ENCODE results near the gene VDAC1. TPM values are rescaled to one million over a fixed set of nuclear protein-coding genes. Genes with fewer than 3 reads are reported as not detected.

The VDAC1 gene
- total and polyA plus RNA-seq, 10 of the 15 experiments (the other 5 are each of a cell fraction or from before 2014, with no cell fraction given): 245 to 488 (median 349) TPM

DNA sequence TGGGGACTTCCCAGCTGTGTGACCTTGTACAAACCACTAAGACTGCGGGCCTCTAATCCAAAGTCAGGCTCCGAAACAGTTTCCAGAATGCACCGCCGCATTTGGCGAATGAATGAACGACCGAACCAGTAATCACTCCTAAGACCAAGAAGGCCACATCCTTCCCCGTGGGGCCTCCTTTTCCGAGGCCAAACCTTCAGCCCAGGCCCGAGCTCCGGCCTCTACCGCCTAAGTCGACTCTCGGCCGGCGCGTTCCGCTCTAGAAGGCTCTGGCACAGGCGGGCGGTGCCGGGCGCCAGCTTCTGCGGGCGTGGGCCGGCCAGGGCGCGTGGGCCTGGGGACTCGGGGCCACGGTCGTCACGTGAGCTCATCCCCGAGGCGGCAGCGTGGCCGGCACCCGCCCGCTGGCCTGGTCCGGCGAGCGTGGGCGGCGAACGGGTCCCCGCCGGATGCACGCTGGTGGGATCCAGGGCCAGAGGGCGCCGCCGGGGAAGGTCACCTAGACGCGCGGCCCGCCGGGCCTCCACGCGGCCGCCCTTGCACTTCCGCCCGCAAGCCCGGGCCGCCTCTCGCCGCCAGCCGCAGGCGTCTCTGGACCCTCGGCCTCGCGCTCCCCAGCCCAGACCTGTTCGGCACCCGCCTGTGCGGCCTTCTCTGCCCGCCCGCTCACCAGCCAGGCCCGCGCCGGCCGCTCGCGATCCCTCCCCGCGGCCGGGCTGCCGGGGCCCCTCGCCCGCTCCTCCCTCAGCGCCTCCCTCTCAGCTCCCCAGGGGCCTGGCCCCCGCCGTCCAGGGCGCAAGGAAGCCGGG, 754 bp downstream of the VDAC1 start (continued):
- TF ChIP-seq, protein P1, sequence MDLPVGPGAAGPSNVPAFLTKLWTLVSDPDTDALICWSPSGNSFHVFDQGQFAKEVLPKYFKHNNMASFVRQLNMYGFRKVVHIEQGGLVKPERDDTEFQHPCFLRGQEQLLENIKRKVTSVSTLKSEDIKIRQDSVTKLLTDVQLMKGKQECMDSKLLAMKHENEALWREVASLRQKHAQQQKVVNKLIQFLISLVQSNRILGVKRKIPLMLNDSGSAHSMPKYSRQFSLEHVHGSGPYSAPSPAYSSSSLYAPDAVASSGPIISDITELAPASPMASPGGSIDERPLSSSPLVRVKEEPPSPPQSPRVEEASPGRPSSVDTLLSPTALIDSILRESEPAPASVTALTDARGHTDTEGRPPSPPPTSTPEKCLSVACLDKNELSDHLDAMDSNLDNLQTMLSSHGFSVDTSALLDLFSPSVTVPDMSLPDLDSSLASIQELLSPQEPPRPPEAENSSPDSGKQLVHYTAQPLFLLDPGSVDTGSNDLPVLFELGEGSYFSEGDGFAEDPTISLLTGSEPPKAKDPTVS (IDR thresholded peaks at IDR 0.05; ENCODE audit: low read depth, low read length): no peak
- peak; percentile 71; the same call in 1 of the 2 replicates for TF ChIP-seq MXI1 (IDR thresholded peaks at IDR 0.05; ENCODE audit: low read depth, low read length)
- peak; percentile 3; the same call in 1 of the 2 replicates for TF ChIP-seq POLR2AphosphoS5 (IDR thresholded peaks at IDR 0.05; ENCODE audit: low read length)
- TF ChIP-seq PML (IDR thresholded peaks at IDR 0.05; ENCODE audit: low read length): peak; percentile 35; the same call in 1 of the 2 replicates
- TF ChIP-seq RB1 (IDR thresholded peaks at IDR 0.05; ENCODE audit: borderline replicate concordance): 0 out of 2 replicates have a peak, but pooled peaks have one; percentile 51
- TF ChIP-seq WRNIP1 (IDR thresholded peaks at IDR 0.05; ENCODE audit: borderline replicate concordance, low read depth, low read length): no peak
- peak; percentile 88 for TF ChIP-seq GATAD2B (conservative IDR thresholded peaks at IDR 0.05; ENCODE audit: low read depth)
- peak; percentile 92 for TF ChIP-seq DPF2 (IDR thresholded peaks at IDR 0.05)
- TF ChIP-seq, protein P2, sequence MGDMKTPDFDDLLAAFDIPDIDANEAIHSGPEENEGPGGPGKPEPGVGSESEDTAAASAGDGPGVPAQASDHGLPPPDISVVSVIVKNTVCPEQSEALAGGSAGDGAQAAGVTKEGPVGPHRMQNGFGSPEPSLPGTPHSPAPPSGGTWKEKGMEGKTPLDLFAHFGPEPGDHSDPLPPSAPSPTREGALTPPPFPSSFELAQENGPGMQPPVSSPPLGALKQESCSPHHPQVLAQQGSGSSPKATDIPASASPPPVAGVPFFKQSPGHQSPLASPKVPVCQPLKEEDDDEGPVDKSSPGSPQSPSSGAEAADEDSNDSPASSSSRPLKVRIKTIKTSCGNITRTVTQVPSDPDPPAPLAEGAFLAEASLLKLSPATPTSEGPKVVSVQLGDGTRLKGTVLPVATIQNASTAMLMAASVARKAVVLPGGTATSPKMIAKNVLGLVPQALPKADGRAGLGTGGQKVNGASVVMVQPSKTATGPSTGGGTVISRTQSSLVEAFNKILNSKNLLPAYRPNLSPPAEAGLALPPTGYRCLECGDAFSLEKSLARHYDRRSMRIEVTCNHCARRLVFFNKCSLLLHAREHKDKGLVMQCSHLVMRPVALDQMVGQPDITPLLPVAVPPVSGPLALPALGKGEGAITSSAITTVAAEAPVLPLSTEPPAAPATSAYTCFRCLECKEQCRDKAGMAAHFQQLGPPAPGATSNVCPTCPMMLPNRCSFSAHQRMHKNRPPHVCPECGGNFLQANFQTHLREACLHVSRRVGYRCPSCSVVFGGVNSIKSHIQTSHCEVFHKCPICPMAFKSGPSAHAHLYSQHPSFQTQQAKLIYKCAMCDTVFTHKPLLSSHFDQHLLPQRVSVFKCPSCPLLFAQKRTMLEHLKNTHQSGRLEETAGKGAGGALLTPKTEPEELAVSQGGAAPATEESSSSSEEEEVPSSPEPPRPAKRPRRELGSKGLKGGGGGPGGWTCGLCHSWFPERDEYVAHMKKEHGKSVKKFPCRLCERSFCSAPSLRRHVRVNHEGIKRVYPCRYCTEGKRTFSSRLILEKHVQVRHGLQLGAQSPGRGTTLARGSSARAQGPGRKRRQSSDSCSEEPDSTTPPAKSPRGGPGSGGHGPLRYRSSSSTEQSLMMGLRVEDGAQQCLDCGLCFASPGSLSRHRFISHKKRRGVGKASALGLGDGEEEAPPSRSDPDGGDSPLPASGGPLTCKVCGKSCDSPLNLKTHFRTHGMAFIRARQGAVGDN (IDR thresholded peaks at IDR 0.05): peak; percentile 66; the same call in 1 of the 2 replicates
- TF ChIP-seq RAD21 (IDR thresholded peaks at IDR 0.05; ENCODE audit: insufficient read depth, low read depth, low read length): no peak
- peak; percentile 48 to 92 for TF ChIP-seq EGR1 (IDR thresholded peaks at IDR 0.05; ENCODE audit: borderline replicate concordance in 1 of 2, low read depth in 2 of 2, low read length in 2 of 2)
- 0 out of 2 replicates have a peak, but pooled peaks have one; percentile 6 for TF ChIP-seq TCF3 (IDR thresholded peaks at IDR 0.05; ENCODE audit: borderline replicate concordance, insufficient read depth, low read depth, low read length)
- TF ChIP-seq, protein P3, sequence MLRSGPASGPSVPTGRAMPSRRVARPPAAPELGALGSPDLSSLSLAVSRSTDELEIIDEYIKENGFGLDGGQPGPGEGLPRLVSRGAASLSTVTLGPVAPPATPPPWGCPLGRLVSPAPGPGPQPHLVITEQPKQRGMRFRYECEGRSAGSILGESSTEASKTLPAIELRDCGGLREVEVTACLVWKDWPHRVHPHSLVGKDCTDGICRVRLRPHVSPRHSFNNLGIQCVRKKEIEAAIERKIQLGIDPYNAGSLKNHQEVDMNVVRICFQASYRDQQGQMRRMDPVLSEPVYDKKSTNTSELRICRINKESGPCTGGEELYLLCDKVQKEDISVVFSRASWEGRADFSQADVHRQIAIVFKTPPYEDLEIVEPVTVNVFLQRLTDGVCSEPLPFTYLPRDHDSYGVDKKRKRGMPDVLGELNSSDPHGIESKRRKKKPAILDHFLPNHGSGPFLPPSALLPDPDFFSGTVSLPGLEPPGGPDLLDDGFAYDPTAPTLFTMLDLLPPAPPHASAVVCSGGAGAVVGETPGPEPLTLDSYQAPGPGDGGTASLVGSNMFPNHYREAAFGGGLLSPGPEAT (IDR thresholded peaks at IDR 0.05; ENCODE audit: low read depth): 0 out of 2 replicates have a peak, but pooled peaks have one; percentile 42
- TF ChIP-seq IKZF1 (conservative IDR thresholded peaks at IDR 0.05): peak; percentile 83
- peak; percentile 77 for TF ChIP-seq USF1 (IDR thresholded peaks at IDR 0.05; ENCODE audit: borderline replicate concordance, extremely low read length, insufficient read depth, low read depth, low read length)
- peak; percentile 79 for TF ChIP-seq NKRF (conservative IDR thresholded peaks at IDR 0.05)
- no peak for TF ChIP-seq MTA2 (IDR thresholded peaks at IDR 0.05; ENCODE audit: low read depth)
- TF ChIP-seq CHD1 (IDR thresholded peaks at IDR 0.05; ENCODE audit: low read depth, low read length): 0 out of 2 replicates have a peak, but pooled peaks have one; percentile 77
